Coronary artery (tissue), 2 donors: ENCODE results near the gene OSMR.
"Not testable (repeated sequence)": the region's sequence is repeated elsewhere in the genome, so short reads cannot be mapped to it uniquely, and the experiment has no call there.

ENCODE experiments used
- DNase-seq: peaks from one replicate; pipeline ENCODE4 v3.0.0-alpha.2; 2017; ENCODE audit warnings: low spot score
- H3K27ac ChIP-seq, 2 donors: fragments of 200-600 bp; sonication (generic); one replicate each; pipeline ENCODE4 v1.5.1; 2016 to 2019
- H3K4me3 ChIP-seq: fragments of 200-600 bp; sonication (generic); 2 replicates; pipeline ENCODE4 v1.5.1; 2016; ENCODE audit warnings: mild to moderate bottlenecking, moderate library complexity
- TF ChIP-seq, protein P1 (sequence below): fragments of 200-600 bp; sonication (generic); IDR thresholded peaks from one replicate; pipeline ENCODE4 v1.5.1; 2019; ENCODE audit warnings: antibody characterized with exemption

OSMR gene

DNA sequence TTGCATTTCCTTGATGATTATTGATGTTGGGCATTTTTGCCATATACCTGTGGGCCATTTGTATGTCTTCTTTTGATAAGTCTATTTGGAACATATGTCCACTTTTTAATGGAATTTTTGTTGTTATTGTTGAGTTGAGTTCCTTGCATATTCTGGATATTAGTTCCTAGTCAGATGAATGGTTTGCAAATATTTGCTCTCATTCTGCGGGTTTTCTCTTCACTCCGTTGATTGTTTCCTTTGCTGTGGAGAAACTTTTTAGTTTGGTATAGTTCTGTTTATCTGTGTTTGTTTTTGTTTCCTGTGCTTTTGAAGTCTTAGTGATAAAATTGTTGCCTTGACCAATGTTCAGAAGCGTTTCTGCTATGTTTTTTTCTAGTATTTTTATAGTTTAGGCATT is 13.0 kb downstream of the OSMR start:
- DNase-seq, result no peak
- Histone ChIP-seq H3K27ac (no peak overlapping the region), H3K4me3 (no peak overlapping the region)
- TF ChIP-seq, protein P1, sequence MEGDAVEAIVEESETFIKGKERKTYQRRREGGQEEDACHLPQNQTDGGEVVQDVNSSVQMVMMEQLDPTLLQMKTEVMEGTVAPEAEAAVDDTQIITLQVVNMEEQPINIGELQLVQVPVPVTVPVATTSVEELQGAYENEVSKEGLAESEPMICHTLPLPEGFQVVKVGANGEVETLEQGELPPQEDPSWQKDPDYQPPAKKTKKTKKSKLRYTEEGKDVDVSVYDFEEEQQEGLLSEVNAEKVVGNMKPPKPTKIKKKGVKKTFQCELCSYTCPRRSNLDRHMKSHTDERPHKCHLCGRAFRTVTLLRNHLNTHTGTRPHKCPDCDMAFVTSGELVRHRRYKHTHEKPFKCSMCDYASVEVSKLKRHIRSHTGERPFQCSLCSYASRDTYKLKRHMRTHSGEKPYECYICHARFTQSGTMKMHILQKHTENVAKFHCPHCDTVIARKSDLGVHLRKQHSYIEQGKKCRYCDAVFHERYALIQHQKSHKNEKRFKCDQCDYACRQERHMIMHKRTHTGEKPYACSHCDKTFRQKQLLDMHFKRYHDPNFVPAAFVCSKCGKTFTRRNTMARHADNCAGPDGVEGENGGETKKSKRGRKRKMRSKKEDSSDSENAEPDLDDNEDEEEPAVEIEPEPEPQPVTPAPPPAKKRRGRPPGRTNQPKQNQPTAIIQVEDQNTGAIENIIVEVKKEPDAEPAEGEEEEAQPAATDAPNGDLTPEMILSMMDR, result no peak

DNA sequence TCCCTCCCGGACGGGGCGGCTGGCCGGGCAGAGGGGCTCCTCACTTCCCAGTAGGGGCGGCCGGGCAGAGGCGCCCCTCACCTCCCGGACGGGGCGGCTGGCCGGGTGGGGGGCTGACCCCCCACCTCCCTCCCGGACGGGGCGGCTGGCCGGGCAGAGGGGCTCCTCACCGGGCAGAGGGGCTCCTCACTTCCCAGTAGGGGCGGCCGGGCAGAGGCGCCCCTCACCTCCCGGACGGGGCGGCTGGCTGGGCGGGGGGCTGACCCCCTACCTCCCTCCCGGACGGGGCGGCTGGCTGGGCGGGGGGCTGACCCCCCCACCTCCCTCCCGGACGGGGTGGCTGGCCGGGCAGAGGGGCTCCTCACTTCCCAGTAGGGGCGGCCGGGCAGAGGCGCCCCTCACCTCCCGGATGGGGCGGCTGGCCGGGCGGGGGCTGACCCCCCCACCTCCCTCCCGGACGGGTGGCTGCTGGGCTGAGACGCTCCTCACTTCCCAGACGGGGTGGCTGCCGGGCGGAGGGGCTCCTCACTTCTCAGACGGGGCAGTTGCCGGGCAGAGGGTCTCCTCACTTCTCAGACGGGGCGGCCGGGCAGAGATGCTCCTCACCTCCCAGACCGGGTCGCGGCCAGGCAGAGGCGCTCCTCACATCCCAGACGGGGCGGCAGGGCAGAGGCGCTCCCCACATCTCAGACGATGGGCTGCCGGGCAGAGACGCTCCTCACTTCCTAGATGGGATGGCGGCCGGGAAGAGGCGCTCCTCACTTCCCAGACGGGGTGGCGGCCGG is 16.4 kb downstream of the OSMR start:
- H3K4me3 ChIP-seq, H3K27ac ChIP-seq, DNase-seq: not testable (repeated sequence)

DNA sequence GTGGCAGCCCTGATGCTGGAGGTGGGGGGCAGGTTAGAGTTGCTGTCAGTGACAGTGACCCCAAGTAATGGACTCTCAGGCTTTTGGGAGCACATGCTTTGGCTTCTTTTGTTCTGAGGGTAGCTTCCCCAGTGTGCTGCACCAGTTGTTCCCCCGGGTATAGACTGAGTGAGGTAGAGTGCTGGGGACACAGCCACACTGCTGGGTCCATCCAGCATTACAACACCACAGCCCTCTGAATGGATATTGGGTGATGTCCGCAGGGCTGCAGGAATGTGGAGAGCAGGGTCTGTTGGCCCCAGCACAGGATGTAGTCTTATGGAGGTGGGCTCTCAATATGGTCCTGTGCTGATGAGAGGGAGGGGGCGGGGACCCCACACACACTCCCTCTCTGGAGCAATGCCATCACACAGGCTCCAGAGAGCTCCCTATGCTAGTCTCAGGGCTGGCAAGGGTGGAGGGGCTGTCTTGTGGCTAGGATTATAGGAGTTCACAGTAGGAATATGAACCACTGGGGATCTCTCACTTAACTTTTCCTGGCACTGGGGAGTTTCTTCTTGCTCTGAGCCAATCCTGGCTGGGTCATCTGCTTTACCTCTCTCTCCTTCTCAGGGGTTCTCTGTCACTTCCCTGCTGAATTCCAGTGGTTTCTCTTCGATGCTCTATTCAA is 20.7 kb downstream of the OSMR start:
- Histone ChIP-seq H3K27ac (no peak overlapping the region), H3K4me3 (no peak overlapping the region)
- no peak for DNase-seq
- TF ChIP-seq, protein P1, result no peak

DNA sequence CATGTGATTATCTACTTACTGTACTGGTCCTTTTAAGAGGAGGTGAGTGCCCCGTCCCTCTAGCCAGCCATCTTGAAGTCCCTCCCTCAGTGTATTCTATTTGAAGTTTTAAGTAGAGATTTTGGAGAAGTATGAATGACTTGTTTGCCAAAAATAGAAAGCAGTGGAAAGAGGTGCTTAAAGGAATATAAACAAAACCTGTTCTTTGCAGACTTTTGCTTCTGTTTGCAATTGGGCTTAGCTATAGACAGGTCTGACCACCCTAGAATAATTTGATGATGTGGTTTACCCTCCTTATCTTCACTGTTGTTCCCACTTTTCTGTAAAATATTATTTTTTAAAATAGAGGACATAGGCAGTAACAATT is 21.2 kb downstream of the OSMR start:
- TF ChIP-seq, protein P1, result no peak

DNA sequence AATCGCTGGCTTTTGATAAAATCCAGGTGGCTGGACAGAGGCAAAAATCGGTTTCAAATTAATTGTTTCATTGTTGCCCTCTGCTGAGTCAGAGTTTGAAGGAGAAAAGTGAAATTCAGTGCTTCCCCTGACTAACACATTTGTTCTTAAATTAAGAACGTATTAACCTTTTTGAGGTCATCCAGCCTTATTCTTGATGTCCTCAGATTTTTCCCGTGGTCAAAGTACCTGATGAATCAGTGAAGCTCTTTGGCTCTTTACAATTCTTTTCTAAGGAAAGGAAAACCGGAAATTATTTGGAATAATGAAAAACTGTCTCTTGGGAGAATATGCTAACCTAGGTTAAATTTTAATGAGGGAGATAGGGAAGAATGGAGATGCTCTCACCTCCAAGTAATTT is 21.6 kb downstream of the OSMR start:
- no peak for DNase-seq
- Histone ChIP-seq H3K4me3 (no peak overlapping the region), H3K27ac (no peak overlapping the region)
- TF ChIP-seq, protein P1, result no peak

More for the DNA sequence above, 21.2 kb downstream of the OSMR start:
- Histone ChIP-seq H3K4me3 (no peak overlapping the region), H3K27ac (no peak overlapping the region)
- DNase-seq, result no peak

DNA sequence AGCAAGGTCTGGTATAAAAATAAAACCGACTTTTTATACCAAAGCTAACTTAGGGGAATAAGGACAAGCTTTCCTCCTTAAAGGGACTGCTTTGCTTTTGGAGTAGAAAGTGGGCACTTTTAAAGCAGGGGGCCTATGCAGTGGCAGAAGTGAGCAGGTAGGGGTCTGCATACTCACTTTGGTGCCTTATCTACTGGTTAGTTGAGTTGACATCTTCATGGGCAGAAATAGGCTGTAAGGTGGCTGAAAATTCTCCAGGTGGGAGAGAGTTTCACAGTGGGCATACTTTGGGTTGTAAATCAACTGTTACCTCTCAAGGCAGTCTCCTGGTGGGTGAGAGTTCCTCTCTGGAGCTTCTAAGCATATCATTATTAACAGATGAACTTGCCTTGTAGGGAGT is 24.8 kb downstream of the OSMR start:
- Histone ChIP-seq H3K4me3 (no peak overlapping the region), H3K27ac (no peak overlapping the region)
- no peak for DNase-seq
- TF ChIP-seq, protein P1, result no peak

DNA sequence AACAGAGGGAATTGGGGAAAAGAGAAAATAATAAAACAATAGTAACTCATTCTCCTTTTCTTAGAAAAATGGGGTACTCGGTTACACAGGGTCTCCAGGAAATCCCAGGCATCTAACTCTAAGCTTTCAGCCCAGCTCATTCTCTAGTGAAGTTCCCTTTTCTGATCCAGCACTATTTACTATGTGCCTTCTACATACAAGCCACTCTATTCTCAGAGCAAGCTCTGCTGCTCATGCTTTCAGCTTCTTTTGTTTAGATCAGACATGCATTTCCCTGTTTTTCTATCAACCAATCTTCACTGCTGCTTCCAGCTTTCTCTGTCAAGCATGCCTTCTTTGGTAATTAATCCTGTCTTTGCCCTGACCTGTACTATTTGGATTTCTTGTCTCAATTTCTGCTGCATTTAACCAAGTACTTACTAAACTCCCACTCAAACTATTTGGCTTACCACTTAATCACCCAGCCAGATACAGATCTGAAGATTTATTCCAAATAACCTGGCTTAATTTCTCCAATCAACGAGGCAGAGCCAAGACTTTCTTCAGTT is 25.3 kb downstream of the OSMR start:
- no peak for DNase-seq
- Histone ChIP-seq H3K4me3 (no peak overlapping the region), H3K27ac (peak overlapping the region; percentile 11 to 48)
- TF ChIP-seq, protein P1, result no peak
